ENCODE measurements around the gene PARD3. TPM values are rescaled to one million over a fixed set of nuclear protein-coding genes. Genes with fewer than 3 reads are reported as not detected.

PARD3 gene
- total RNA-seq, 4 donors from 2014 or later: 42.6 to 63.6 (median 55.2) TPM

GRCh38 chr10:34213805-34214197, 601.3 kb downstream of the PARD3 start:
- H3K4me3 ChIP-seq: no peak overlapping the region
- peaks cover 0 to 8% (median 0%) of the 10 kb centered on the region in 3 donors for H3K36me3 ChIP-seq
- H3K27ac ChIP-seq: no peak overlapping the region
- no peaks in the 10 kb centered on the region for H3K27me3 ChIP-seq
- TF ChIP-seq, protein P1, sequence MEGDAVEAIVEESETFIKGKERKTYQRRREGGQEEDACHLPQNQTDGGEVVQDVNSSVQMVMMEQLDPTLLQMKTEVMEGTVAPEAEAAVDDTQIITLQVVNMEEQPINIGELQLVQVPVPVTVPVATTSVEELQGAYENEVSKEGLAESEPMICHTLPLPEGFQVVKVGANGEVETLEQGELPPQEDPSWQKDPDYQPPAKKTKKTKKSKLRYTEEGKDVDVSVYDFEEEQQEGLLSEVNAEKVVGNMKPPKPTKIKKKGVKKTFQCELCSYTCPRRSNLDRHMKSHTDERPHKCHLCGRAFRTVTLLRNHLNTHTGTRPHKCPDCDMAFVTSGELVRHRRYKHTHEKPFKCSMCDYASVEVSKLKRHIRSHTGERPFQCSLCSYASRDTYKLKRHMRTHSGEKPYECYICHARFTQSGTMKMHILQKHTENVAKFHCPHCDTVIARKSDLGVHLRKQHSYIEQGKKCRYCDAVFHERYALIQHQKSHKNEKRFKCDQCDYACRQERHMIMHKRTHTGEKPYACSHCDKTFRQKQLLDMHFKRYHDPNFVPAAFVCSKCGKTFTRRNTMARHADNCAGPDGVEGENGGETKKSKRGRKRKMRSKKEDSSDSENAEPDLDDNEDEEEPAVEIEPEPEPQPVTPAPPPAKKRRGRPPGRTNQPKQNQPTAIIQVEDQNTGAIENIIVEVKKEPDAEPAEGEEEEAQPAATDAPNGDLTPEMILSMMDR (IDR thresholded peaks at IDR 0.05): no peak
- TF ChIP-seq POLR2A (IDR thresholded peaks at IDR 0.05) (no peak), EP300 (IDR thresholded peaks at IDR 0.05) (no peak)
- no peak for DNase-seq (ENCODE audit: low spot score in 2 of 2)
- no peaks in the 10 kb centered on the region for H3K4me1 ChIP-seq
- WGBS, 2 donors: 93 to 95% methylated on average over 5 of the region's 5 CpGs
- no peaks in the 10 kb centered on the region for H3K9me3 ChIP-seq

- no peaks in the 10 kb centered on the region for H3K27me3 ChIP-seq
- H3K36me3 ChIP-seq: peaks cover 0 to 8% (median 0%) of the 10 kb centered on the region in 3 donors
- H3K9me3 ChIP-seq: no peaks in the 10 kb centered on the region
- TF ChIP-seq EP300 (IDR thresholded peaks at IDR 0.05): no peak
- TF ChIP-seq POLR2A (IDR thresholded peaks at IDR 0.05): no peak
- TF ChIP-seq, protein P1 (IDR thresholded peaks at IDR 0.05): no peak
- no peak overlapping the region for H3K4me3 ChIP-seq
- no peak for DNase-seq (ENCODE audit: low spot score in 2 of 2)
- H3K4me1 ChIP-seq: no peaks in the 10 kb centered on the region
- 94 to 97% methylated on average over 6 of the region's 6 CpGs for WGBS, 2 donors
- no peak overlapping the region for H3K27ac ChIP-seq
Measured at GRCh38 chr10:34213193-34213804, 601.8 kb downstream of the PARD3 start.

- Histone ChIP-seq H3K27me3 (no peaks in the 10 kb centered on the region), H3K36me3 (peaks cover 0 to 6% (median 0%) of the 10 kb centered on the region in 3 donors), H3K4me3 (no peak overlapping the region), H3K9me3 (no peaks in the 10 kb centered on the region), H3K27ac (no peak overlapping the region), H3K4me1 (peaks cover 0 to 5% (median 0%) of the 10 kb centered on the region in 4 donors)
- DNase-seq (ENCODE audit: low spot score in 2 of 2): no peak
- TF ChIP-seq POLR2A (IDR thresholded peaks at IDR 0.05) (no peak), EP300 (IDR thresholded peaks at IDR 0.05) (no peak)
- TF ChIP-seq, protein P1 (IDR thresholded peaks at IDR 0.05): no peak
- 58 to 77% methylated on average over 3 of the region's 3 CpGs for WGBS, 2 donors
Measured at GRCh38 chr10:34207343-34207742, 607.8 kb downstream of the PARD3 start.

GRCh38 chr10:34206935-34207268, 608.2 kb downstream of the PARD3 start:
- no peak for DNase-seq (ENCODE audit: low spot score in 2 of 2)
- TF ChIP-seq EP300 (IDR thresholded peaks at IDR 0.05) (no peak), POLR2A (IDR thresholded peaks at IDR 0.05) (no peak)
- TF ChIP-seq, protein P1 (IDR thresholded peaks at IDR 0.05): no peak
- peaks cover 0 to 5% (median 0%) of the 10 kb centered on the region in 4 donors for H3K4me1 ChIP-seq
- H3K4me3 ChIP-seq: no peak overlapping the region
- H3K27ac ChIP-seq: no peak overlapping the region
- no peaks in the 10 kb centered on the region for H3K27me3 ChIP-seq
- no peaks in the 10 kb centered on the region for H3K9me3 ChIP-seq
- peaks cover 0 to 6% (median 0%) of the 10 kb centered on the region in 3 donors for H3K36me3 ChIP-seq
- WGBS, 2 donors: 89 to 94% methylated on average over 1 of the region's 1 CpG

DNA sequence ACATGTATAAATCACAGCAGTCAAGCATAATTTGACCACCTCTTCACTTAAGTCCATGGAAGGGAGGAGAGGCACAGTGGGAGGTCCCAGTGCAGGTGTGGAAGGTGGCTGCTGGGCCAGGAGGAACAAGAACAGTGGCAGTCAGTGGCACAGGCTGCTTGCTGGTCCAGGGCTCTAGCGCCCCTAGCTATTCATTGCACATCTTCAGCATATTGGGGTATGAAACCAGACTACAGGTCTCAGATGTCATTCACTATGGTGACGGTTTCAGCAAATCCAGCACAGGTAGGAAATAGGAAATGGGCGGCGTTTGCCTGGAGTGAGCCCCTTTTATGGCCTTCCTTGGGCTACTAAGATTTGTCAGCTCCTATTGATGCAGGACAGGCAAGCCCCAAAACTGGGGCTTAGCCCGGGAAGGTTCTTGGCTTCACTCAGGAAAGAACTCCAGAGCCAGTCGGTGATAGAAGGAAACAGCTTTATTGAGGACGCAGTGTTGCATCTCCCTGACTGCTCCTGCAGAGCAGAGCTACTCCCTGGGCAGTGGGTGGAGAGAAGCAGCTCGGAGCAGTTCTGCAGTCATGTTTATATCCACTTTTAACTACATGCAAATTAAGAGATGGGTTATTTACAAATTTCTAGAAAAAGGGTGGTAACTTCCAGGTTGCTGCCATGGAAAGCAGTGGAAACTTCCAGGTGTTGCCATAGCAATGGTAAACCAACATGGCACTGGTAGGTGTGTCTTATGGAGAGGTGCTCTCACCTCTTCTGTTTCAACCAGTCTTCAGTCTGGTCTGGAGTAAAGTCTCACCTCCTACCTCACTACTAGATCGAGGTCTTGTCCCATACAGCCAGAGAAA, 608.8 kb downstream of the PARD3 start:
- Histone ChIP-seq H3K4me3 (no peak overlapping the region), H3K9me3 (no peaks in the 10 kb centered on the region), H3K27me3 (no peaks in the 10 kb centered on the region), H3K27ac (no peak overlapping the region), H3K4me1 (peaks cover 0 to 5% (median 0%) of the 10 kb centered on the region in 4 donors), H3K36me3 (peaks cover 0 to 6% (median 0%) of the 10 kb centered on the region in 3 donors)
- DNase-seq (ENCODE audit: low spot score in 2 of 2): no peak
- TF ChIP-seq, protein P1 (IDR thresholded peaks at IDR 0.05): no peak
- TF ChIP-seq POLR2A (IDR thresholded peaks at IDR 0.05): no peak
- no peak for TF ChIP-seq EP300 (IDR thresholded peaks at IDR 0.05)
- 89 to 97% methylated on average over 9 of the region's 9 CpGs for WGBS, 2 donors
